ENCODE measurements around the gene SDK1.

The SDK1 gene

DNA sequence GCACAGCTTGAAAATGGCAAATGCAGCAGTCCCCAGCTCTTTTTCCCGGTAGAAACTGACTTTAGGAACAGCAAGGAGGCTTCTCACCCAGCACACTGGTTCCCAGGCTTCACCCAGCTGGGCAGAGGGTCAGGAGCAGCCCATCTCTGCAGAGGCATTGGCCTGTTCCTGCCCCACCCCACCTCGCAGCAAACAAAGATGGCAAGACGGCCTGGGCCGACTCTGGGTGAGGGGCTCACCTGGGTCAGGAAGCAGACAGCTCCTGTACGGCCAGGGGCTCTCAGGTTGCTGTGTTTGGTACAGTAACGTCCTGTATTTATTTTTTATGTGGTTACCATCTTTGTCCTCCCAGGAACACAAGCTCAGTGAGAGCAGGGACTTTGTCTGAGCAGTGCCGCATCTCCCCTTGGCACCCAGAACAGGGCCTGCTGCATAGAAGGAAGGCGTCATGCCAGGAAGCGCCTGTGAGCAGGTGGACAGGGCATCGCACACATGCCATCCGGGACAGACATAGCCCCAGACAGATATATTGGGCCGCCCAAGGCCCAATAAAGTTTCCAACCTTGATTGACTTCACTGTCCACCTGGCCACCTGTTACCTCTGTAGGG, 796.1 kb downstream of the SDK1 start:
- DNase-seq = no peak
- H3K4me1 ChIP-seq = no peaks in the 10 kb centered on the region
- H3K36me3 ChIP-seq = no peaks in the 10 kb centered on the region
- H3K4me3 ChIP-seq (ENCODE audit: low read depth, low read length) = no peak overlapping the region
- H3K27me3 ChIP-seq = no peaks in the 10 kb centered on the region
- no peaks in the 10 kb centered on the region; the same call in 1 of the 2 replicates for H3K9me3 ChIP-seq
- TF ChIP-seq, protein P1, sequence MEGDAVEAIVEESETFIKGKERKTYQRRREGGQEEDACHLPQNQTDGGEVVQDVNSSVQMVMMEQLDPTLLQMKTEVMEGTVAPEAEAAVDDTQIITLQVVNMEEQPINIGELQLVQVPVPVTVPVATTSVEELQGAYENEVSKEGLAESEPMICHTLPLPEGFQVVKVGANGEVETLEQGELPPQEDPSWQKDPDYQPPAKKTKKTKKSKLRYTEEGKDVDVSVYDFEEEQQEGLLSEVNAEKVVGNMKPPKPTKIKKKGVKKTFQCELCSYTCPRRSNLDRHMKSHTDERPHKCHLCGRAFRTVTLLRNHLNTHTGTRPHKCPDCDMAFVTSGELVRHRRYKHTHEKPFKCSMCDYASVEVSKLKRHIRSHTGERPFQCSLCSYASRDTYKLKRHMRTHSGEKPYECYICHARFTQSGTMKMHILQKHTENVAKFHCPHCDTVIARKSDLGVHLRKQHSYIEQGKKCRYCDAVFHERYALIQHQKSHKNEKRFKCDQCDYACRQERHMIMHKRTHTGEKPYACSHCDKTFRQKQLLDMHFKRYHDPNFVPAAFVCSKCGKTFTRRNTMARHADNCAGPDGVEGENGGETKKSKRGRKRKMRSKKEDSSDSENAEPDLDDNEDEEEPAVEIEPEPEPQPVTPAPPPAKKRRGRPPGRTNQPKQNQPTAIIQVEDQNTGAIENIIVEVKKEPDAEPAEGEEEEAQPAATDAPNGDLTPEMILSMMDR (IDR thresholded peaks at IDR 0.05; ENCODE audit: low read depth, low read length) = no peak

GRCh38 chr7:4098169-4098568, 797.1 kb downstream of the SDK1 start:
- Histone ChIP-seq H3K9me3 (no peaks in the 10 kb centered on the region), H3K4me1 (no peaks in the 10 kb centered on the region), H3K36me3 (no peaks in the 10 kb centered on the region), H3K27me3 (no peaks in the 10 kb centered on the region), H3K4me3 (ENCODE audit: low read depth, low read length) (no peak overlapping the region)
- no peak for DNase-seq
- TF ChIP-seq, protein P1 (IDR thresholded peaks at IDR 0.05; ENCODE audit: low read depth, low read length) = no peak

- Histone ChIP-seq H3K27me3 (no peaks in the 10 kb centered on the region), H3K9me3 (no peaks in the 10 kb centered on the region; the same call in 1 of the 2 replicates), H3K4me1 (no peaks in the 10 kb centered on the region), H3K4me3 (ENCODE audit: low read depth, low read length) (no peak overlapping the region), H3K36me3 (no peaks in the 10 kb centered on the region)
- TF ChIP-seq, protein P1 (IDR thresholded peaks at IDR 0.05; ENCODE audit: low read depth, low read length) = no peak
- DNase-seq = no peak
Measured at GRCh38 chr7:4099651-4100050, 798.6 kb downstream of the SDK1 start.

DNA sequence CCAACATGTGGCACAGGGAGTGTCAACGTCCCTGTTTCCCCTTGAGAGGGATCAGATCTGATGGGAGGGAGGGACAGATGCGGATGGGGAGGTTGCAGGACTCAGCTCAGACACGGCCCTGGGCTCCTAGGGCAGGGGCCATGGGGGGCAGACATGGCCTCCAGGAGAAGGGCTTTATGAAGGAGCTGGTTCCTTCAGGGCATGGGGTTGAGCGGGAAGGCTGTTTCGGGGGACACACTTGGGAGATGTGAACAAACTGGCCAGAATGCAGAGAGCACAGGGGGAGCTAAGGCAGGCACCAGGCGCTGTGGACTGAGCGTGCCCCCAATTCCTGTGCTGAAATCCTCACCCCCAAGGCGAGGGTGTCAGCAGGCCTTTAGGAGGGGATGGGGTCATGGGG, 799.1 kb downstream of the SDK1 start:
- H3K27me3 ChIP-seq = no peaks in the 10 kb centered on the region
- TF ChIP-seq, protein P1 (IDR thresholded peaks at IDR 0.05; ENCODE audit: low read depth, low read length) = no peak
- DNase-seq = no peak
- H3K4me3 ChIP-seq (ENCODE audit: low read depth, low read length) = no peak overlapping the region
- no peaks in the 10 kb centered on the region for H3K4me1 ChIP-seq
- no peaks in the 10 kb centered on the region for H3K36me3 ChIP-seq
- H3K9me3 ChIP-seq = no peaks in the 10 kb centered on the region; the same call in 1 of the 2 replicates

GRCh38 chr7:4100691-4101090, 799.6 kb downstream of the SDK1 start:
- no peaks in the 10 kb centered on the region; the same call in 1 of the 2 replicates for H3K9me3 ChIP-seq
- H3K36me3 ChIP-seq = no peaks in the 10 kb centered on the region
- DNase-seq = no peak
- H3K27me3 ChIP-seq = no peaks in the 10 kb centered on the region
- TF ChIP-seq, protein P1 (IDR thresholded peaks at IDR 0.05; ENCODE audit: low read depth, low read length) = no peak
- no peaks in the 10 kb centered on the region for H3K4me1 ChIP-seq
- H3K4me3 ChIP-seq (ENCODE audit: low read depth, low read length) = no peak overlapping the region

- Histone ChIP-seq H3K36me3 (no peaks in the 10 kb centered on the region), H3K4me3 (ENCODE audit: low read depth, low read length) (no peak overlapping the region), H3K4me1 (no peaks in the 10 kb centered on the region), H3K27me3 (no peaks in the 10 kb centered on the region), H3K9me3 (no peaks in the 10 kb centered on the region; the same call in 1 of the 2 replicates)
- TF ChIP-seq, protein P1 (IDR thresholded peaks at IDR 0.05; ENCODE audit: low read depth, low read length) = no peak
- DNase-seq = no peak
Measured at GRCh38 chr7:4102231-4102841, 801.3 kb downstream of the SDK1 start.
